ENCODE measurements around the gene SPAG16.

- TF ChIP-seq CTCF (IDR thresholded peaks at IDR 0.05; ENCODE audit: low read depth, low read length), result no peak
- no peak for TF ChIP-seq MYC (IDR thresholded peaks at IDR 0.05; ENCODE audit: low read depth, low read length)
Observed at GRCh38 chr2:214376618-214377285, 1092.5 kb downstream of the SPAG16 start.

Data from NB4 (cell line).